Lower leg skin (tissue), 4 donors: ENCODE results near the gene RAB3C. TPM values are rescaled to one million over a fixed set of nuclear protein-coding genes. Genes with fewer than 3 reads are reported as not detected.
"Not testable (repeated sequence)": the region's sequence is repeated elsewhere in the genome, so short reads cannot be mapped to it uniquely, and the experiment has no call there.

Source experiments
- DNase-seq, 2 donors: peaks; one replicate each; pipeline ENCODE4 v3.0.0-alpha.2; 2019; ENCODE audit warnings: low spot score in 2 of 2
- H3K4me3 ChIP-seq: fragments of 200-600 bp; sonication (generic); 2 replicates; pipeline ENCODE4 v1.5.1; 2017; ENCODE audit warnings: mild to moderate bottlenecking, low read depth; ENCODE audit not compliant: poor library complexity, severe bottlenecking
- POLR2A ChIP-seq, 2 donors: fragments of 450-650 bp; IDR thresholded peaks; one replicate each; pipeline ENCODE4 v1.6.1; 2016 to 2017; ENCODE audit warnings: antibody characterized with exemption in 2 of 2, mild to moderate bottlenecking in 1 of 2, moderate library complexity in 1 of 2
- WGBS, 2 donors: methylation state at CpG; one replicate each; pipeline ENCODE4 v1.1.5; 2018; 5-methylcytosine and 5-hydroxymethylcytosine counted together
- intact Hi-C: fragments of 100-400 bp; cut with DNase I; formaldehyde crosslinking; loops from one replicate; pipeline ENCODE4 v1.15.0; 2023; ENCODE audit warnings: low total_unique reads
- total RNA-seq, 4 donors: library from RNA; depleted of rRNA; stranded (reverse); fragments of >200 nt; gene quantifications; one replicate each; pipeline ENCODE4 v1.1.0, GENCODE V29; 2016
- TF ChIP-seq, protein P1 (sequence below), 3 donors: fragments of 450-650 bp; IDR thresholded peaks; one replicate each; pipeline ENCODE4 v1.5.1; 2016; ENCODE audit warnings: antibody characterized with exemption in 3 of 3, mild to moderate bottlenecking in 3 of 3, moderate library complexity in 2 of 3

Gene RAB3C
- total RNA-seq, 4 donors from 2014 or later, result 0.04 to 1.2 (median 0.14) TPM

DNA sequence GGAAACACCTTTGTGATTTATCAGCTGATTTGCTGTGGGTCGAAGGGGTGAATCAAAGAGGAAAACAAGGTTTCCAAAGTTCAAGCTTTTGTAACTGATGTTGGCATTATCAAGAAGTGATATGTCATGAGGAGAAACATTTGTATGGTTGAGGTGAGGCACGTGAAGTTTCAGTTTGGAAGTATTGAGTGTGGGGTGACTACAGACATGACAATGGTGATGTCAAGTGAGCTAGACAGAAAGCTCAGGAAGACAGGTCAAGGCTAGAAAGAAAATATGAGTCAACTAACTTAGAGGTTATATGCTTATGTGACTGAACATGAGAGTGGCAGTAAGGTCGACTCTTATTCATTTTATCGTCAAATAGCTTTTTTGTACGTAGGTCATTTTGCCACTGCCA, 99.1 kb downstream of the RAB3C start:
- intact Hi-C loops, result no loop called here
- TF ChIP-seq POLR2A (IDR thresholded peaks at IDR 0.05), result no peak
- TF ChIP-seq, protein P1, sequence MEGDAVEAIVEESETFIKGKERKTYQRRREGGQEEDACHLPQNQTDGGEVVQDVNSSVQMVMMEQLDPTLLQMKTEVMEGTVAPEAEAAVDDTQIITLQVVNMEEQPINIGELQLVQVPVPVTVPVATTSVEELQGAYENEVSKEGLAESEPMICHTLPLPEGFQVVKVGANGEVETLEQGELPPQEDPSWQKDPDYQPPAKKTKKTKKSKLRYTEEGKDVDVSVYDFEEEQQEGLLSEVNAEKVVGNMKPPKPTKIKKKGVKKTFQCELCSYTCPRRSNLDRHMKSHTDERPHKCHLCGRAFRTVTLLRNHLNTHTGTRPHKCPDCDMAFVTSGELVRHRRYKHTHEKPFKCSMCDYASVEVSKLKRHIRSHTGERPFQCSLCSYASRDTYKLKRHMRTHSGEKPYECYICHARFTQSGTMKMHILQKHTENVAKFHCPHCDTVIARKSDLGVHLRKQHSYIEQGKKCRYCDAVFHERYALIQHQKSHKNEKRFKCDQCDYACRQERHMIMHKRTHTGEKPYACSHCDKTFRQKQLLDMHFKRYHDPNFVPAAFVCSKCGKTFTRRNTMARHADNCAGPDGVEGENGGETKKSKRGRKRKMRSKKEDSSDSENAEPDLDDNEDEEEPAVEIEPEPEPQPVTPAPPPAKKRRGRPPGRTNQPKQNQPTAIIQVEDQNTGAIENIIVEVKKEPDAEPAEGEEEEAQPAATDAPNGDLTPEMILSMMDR (IDR thresholded peaks at IDR 0.05), result no peak
- no peak overlapping the region for H3K4me3 ChIP-seq
- no peak for DNase-seq
- WGBS, 2 donors, result 88 to 91% methylated on average over 5 of the region's 5 CpGs

DNA sequence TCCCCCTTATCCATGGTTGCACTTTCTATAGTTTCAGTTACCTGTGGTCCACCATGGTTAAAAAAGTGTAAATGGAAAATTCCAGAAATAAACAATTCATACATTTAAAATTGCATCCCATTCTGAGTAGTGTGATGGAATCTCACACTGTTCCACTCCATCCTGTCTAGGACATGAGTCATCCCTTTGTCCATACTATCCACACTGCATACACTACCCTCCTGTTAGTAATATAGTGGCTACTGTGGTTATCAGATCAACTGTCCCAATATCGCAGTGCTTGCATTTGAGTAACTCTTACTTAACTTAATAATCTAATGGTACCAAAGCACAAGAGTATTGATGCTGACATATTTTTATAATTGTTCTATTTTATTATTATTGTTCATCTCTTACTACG, 100.7 kb downstream of the RAB3C start:
- no peak for DNase-seq
- 99 to 100% methylated on average over 2 of the region's 2 CpGs for WGBS, 2 donors
- TF ChIP-seq, protein P1 (IDR thresholded peaks at IDR 0.05), result no peak
- H3K4me3 ChIP-seq, result no peak overlapping the region
- intact Hi-C loops, result no loop called here

DNA sequence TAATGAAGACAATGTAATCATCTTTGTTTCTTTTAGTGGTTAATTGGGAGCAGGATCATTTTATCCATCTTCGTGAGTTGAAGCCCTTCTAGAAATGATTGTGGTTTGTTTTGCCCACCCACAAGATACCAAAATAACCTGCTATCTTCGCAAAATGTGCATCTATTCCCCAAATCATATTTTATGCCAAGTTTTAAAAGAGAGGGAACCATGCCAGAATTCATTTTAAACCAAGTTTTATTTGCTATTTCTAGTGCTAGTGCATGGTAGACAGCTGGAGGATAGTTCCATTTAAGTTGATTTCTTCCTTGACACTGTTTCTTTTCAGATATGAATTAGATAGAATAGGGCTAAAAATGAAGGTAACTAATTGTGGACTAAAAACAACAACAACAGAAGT, 104.2 kb downstream of the RAB3C start:
- intact Hi-C loops, result no loop called here
- TF ChIP-seq POLR2A (IDR thresholded peaks at IDR 0.05), result no peak
- TF ChIP-seq, protein P1 (IDR thresholded peaks at IDR 0.05), result no peak
- 52 to 53% methylated on average over 2 of the region's 2 CpGs for WGBS, 2 donors

DNA sequence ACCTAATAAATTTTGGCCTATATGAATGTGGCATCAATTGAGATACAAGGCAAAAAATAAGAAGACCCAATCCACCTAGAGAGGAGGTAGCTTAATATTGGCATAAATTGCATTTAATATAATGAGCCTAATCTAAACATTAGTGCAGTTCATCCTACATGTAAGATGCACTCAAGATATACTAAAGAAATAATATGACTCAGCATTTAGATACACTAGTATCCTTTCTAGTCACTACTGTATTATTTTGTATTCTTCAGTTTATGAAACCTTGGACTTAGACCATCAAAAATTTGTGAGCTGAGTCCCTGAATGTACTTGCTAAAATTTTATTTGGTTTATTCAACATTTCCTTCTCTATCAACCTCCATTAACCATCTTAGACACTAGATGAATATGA, 104.7 kb downstream of the RAB3C start:
- DNase-seq, result no peak
- no peak for TF ChIP-seq POLR2A (IDR thresholded peaks at IDR 0.05)
- TF ChIP-seq, protein P1 (IDR thresholded peaks at IDR 0.05), result no peak
- H3K4me3 ChIP-seq, result no peak overlapping the region
- intact Hi-C loops, result no loop called here

More for the DNA sequence above, 104.2 kb downstream of the RAB3C start:
- DNase-seq, result no peak
- no peak overlapping the region for H3K4me3 ChIP-seq

DNA sequence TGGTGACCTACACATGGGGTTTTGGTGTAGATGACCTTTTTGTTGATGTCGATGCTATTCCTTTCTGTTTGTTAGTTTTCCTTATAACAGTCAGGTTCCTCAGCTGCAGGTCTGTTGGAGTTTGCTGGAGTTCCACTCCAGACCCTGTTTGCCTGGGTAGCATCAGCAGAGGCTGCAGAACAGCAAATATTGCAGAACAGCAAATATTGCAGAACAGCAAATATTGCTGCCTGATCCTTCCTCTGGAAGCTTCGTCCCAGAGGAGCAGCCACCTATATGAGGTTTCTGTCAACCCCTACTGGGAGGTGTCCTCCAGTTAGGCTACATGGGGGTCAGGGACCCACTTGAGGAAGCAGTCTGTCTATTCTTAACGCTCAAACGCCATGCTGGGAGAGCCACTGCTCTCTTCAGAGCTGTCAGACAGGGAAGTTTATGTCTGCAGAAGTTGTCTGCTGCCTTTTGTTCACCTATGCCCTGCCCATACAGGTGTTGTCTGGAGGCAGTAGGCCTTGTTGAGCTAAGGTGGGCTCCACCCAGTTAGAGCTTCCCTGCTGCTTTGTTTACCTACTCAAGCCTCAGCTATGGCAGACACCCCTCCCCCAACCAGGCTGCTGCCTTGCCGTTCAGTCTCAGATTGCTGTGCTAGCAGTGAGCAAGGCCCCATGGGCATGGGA, 116.3 kb downstream of the RAB3C start:
- intact Hi-C loops, H3K4me3 ChIP-seq, DNase-seq: not testable (repeated sequence)
- 90 to 93% methylated on average over 3 to 5 of the region's 5 CpGs for WGBS, 2 donors

DNA sequence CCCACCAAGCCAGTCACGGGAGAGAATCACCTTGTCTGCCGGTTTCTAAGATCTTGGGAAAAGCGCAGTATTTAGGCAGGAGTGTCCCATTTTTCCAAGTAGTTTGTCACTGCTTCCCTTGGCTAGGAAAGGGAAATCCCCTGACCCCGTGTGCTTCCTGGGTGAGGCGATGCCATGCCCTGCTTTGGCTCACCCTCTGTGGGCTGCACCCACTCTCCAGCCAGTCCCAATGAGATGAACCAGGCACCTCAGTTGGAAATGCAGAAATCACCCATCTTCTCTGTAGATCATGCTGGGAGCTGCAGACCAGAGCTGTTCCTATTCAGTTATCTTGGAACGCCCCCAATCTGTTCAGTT, 116.9 kb downstream of the RAB3C start:
- intact Hi-C loops, result no loop called here
- 72 to 86% methylated on average over 6 of the region's 6 CpGs for WGBS, 2 donors
- H3K4me3 ChIP-seq, result no peak overlapping the region
- DNase-seq, result no peak
- TF ChIP-seq POLR2A (IDR thresholded peaks at IDR 0.05), result no peak
- TF ChIP-seq, protein P1 (IDR thresholded peaks at IDR 0.05), result no peak
